ENCODE data around the gene FER1L5.

GRCh38 chr2:96633641-96634040 lies 8.9 kb upstream of the FER1L5 start:
- TF ChIP-seq POLR2A (IDR thresholded peaks at IDR 0.05; ENCODE audit: low read depth) (no peak), CTCF (IDR thresholded peaks at IDR 0.05) (no peak), POLR2AphosphoS5 (IDR thresholded peaks at IDR 0.05) (no peak)

Data from esophagus muscularis mucosa (tissue), 3 donors.